K562 (cell line): ENCODE measurements around the gene ITGB5. TPM values are rescaled to one million over a fixed set of nuclear protein-coding genes. Genes with fewer than 3 reads are reported as not detected.
A peak's percentile ranks its signal among the peaks of the same experiment; 100 is the strongest.
"Not testable (repeated sequence)": the region's sequence is repeated elsewhere in the genome, so short reads cannot be mapped to it uniquely, and the experiment has no call there.

Experiments used
- ATAC-seq: fragments of 200-7000 bp; cut with Tn5 transposase; 3 replicates; pipeline ENCODE4 v1.9.1; 2020; ENCODE audit warnings: moderate library complexity
- BruUV-seq: library from RNA; stranded (reverse); fragments of 400-500 nt; replicated peaks from 2 replicates; lab custom pipeline; 2021; lab: Mats Ljungman, UMichigan
- CTCF ChIA-PET: fragments of 300-600 bp; formaldehyde crosslinking; extraction: SDS; loops from one replicate; lab custom pipeline; 2021; ENCODE audit warnings: low intra/inter-chr PET ratio; lab: Yijun Ruan, JAX
- POLR2A ChIA-PET: fragments of 300-600, 350-650 bp; sonication (Branson Sonifier 250); formaldehyde crosslinking; extraction: SDS; loops from one replicate; lab custom pipeline; 2021; ENCODE audit warnings: antibody characterized with exemption, inconsistent platforms; lab: Yijun Ruan, JAX
- DNase-seq, 4 experiments: peaks; one replicate each; pipeline versions ENCODE4 v3.0.0 to v3.0.0-alpha.2; 2011 to 2018; ENCODE audit warnings: low spot score in 3 of 4, mixed read lengths in 3 of 4; ENCODE audit errors: extremely low read depth in 1 of 4
- FAIRE-seq: peaks from 2 replicates; lab custom pipeline; 2011; peaks lifted over from hg19 to GRCh38; lab: Jason Lieb, UNC
- H2AFZ ChIP-seq: 2 replicates; pipeline ENCODE4 v1.6.0; 2011; ENCODE audit warnings: low read depth, low read length, control low read depth, inconsistent platforms
- H3K27ac ChIP-seq: fragments of 200-600 bp; 3 replicates; pipeline ENCODE4 v1.8.0; 2011; ENCODE audit warnings: low read depth, mild to moderate bottlenecking, control low read depth, inconsistent platforms, low read length, moderate library complexity, mixed read lengths; ENCODE audit errors: extremely low read depth
- H3K27me3 ChIP-seq, 2 experiments: fragments of 300-600 bp in 1 of 2; 2 replicates in 1 of 2; 3 replicates in 1 of 2; pipeline versions ENCODE4 v1.6.0 to v1.8.0; 2011; ENCODE audit warnings: inconsistent platforms in 2 of 2, low read length in 2 of 2, mild to moderate bottlenecking in 1 of 2, mixed read lengths in 1 of 2, moderate library complexity in 1 of 2; ENCODE audit not compliant: control insufficient read depth in 2 of 2, insufficient read depth in 2 of 2
- H3K36me3 ChIP-seq: fragments of 300-600 bp; 3 replicates; pipeline ENCODE4 v1.8.0; 2011; ENCODE audit warnings: mild to moderate bottlenecking, low read length, inconsistent platforms; ENCODE audit not compliant: control insufficient read depth, insufficient read depth
- H3K4me1 ChIP-seq, 2 experiments: fragments of 200-600 bp in 1 of 2; replicated peaks in 1 of 2; 2 replicates in 1 of 2; 3 replicates in 1 of 2; pipeline versions ENCODE4 v1.5.1 to v1.8.0; 2011; ENCODE audit warnings: inconsistent platforms in 2 of 2, low read length in 2 of 2, mild to moderate bottlenecking in 1 of 2, mixed read lengths in 1 of 2, moderate library complexity in 1 of 2; ENCODE audit not compliant: control insufficient read depth in 2 of 2, insufficient read depth in 2 of 2
- H3K4me2 ChIP-seq: 2 replicates; pipeline ENCODE4 v1.6.1; 2011; ENCODE audit warnings: low read length, control low read depth, inconsistent platforms, mixed read lengths; ENCODE audit not compliant: insufficient read depth
- H3K4me3 ChIP-seq: fragments of 200-600 bp; sonication (generic), shearing (Covaris generic); 2 replicates; pipeline ENCODE4 v1.5.1; 2016; ENCODE audit warnings: control low read depth, inconsistent platforms
- H3K79me2 ChIP-seq: fragments of 200-600 bp; 3 replicates; pipeline ENCODE4 v1.8.0; 2011; ENCODE audit warnings: low read length, inconsistent platforms; ENCODE audit not compliant: control insufficient read depth, insufficient read depth
- H3K9ac ChIP-seq, 2 experiments: 2 replicates each; pipeline versions ENCODE4 v1.6.0 to v1.6.1; 2011; ENCODE audit warnings: low read depth in 2 of 2, low read length in 2 of 2, control low read depth in 1 of 2, inconsistent platforms in 1 of 2, mild to moderate bottlenecking in 1 of 2, mixed read lengths in 1 of 2; ENCODE audit not compliant: insufficient read depth in 1 of 2
- H3K9me1 ChIP-seq: one replicate; pipeline ENCODE4 v1.6.0; 2011; ENCODE audit warnings: inconsistent platforms, mild to moderate bottlenecking, low read length, moderate library complexity; ENCODE audit not compliant: control insufficient read depth, insufficient read depth
- H3K9me3 ChIP-seq: replicated peaks from 2 replicates; pipeline ENCODE4 v1.5.1; 2011; ENCODE audit warnings: low read depth, low read length, inconsistent platforms; ENCODE audit not compliant: control insufficient read depth, insufficient read depth
- H4K20me1 ChIP-seq: replicated peaks from 2 replicates; pipeline ENCODE4 v1.6.1; 2011; ENCODE audit warnings: low read length, inconsistent platforms, mixed read lengths; ENCODE audit not compliant: control insufficient read depth, insufficient read depth
- HNRNPUL1 ChIP-seq: fragments of 200-400 bp; formaldehyde crosslinking; IDR thresholded peaks from 2 replicates; pipeline ENCODE4 v1.6.1; 2017; ENCODE audit warnings: low read length
- MCM7 ChIP-seq, 2 experiments: fragments of 450-650 bp; IDR thresholded peaks; 2 replicates each; pipeline ENCODE4 v1.6.1; 2016 to 2018
- MEF2A ChIP-seq: IDR thresholded peaks from 2 replicates; pipeline ENCODE4 v1.6.1; 2011; ENCODE audit warnings: low read depth, mild to moderate bottlenecking, low read length, moderate library complexity; ENCODE audit not compliant: control insufficient read depth
- MEF2D ChIP-seq: conservative IDR thresholded peaks from 2 replicates; pipeline ENCODE4 v1.6.1; 2016; ENCODE audit warnings: low read depth, missing genetic modification characterization, missing compliant biosample characterization
- RFX1 ChIP-seq: fragments of 450-650 bp; IDR thresholded peaks from 2 replicates; pipeline ENCODE4 v1.6.1; 2016; ENCODE audit warnings: mild to moderate bottlenecking, moderate library complexity
- SIX5 ChIP-seq, 2 experiments: IDR thresholded peaks; 2 replicates each; pipeline ENCODE4 v1.6.1; 2011; ENCODE audit warnings: low read length in 2 of 2, borderline replicate concordance in 1 of 2, low read depth in 1 of 2, mild to moderate bottlenecking in 1 of 2, moderate library complexity in 1 of 2; ENCODE audit not compliant: insufficient read depth in 1 of 2
- SP2 ChIP-seq: IDR thresholded peaks from 2 replicates; pipeline ENCODE4 v1.6.1; 2011; ENCODE audit warnings: mild to moderate bottlenecking, low read depth, low read length, moderate library complexity; ENCODE audit not compliant: poor library complexity, severe bottlenecking; ENCODE audit errors: extremely low read depth
- WGBS: fragments of 100-300 bp; shearing (Covaris generic); methylation state at CpG from one replicate; pipeline ENCODE4 v1.1.6; 2016; ENCODE audit warnings: low coverage, mixed read lengths; ENCODE audit not compliant: insufficient coverage; ENCODE audit errors: missing lambda C conversion rate; 5-methylcytosine and 5-hydroxymethylcytosine counted together
- in situ Hi-C: fragments of 300-500 bp; cut with MboI; formaldehyde crosslinking; loops from 4 replicates; pipeline ENCODE4 v1.15.0; 2018; ENCODE audit warnings: inconsistent platforms, mixed read lengths
- intact Hi-C: fragments of 100-400 bp; cut with micrococcal nuclease; formaldehyde crosslinking; loops from 2 replicates; pipeline ENCODE4 v1.14.2; 2022
- polyA plus RNA-seq, 8 experiments: library from polyadenylated mRNA; depleted of rRNA in 4 of 8; stranded (reverse) in 5 of 8; unstranded in 3 of 8; fragments of >200 nt; fragmentation: Nextera tagmentation in 2 of 8; fragmentation: Illumina TruSeq in 1 of 8; extraction: Ambion mirVana in 2 of 8; extraction: Trizol in 1 of 8; gene quantifications; 2 replicates each; pipeline versions ENCODE4 v1.2.1 to v1.2.3, GENCODE V29; 2011 to 2014; ENCODE audit warnings: inconsistent platforms in 1 of 8, missing spikeins in 1 of 8
- total RNA-seq, 7 experiments: library from RNA; depleted of rRNA in 6 of 7; stranded (reverse); fragments of >200 nt in 6 of 7; fragmentation: Illumina TruSeq in 2 of 7; extraction: Trizol in 2 of 7; gene quantifications; 2 replicates each; pipeline versions ENCODE4 v1.2.1 to v1.2.3, GENCODE V29; 2011 to 2021; ENCODE audit warnings: low replicate concordance in 1 of 7
- TF ChIP-seq, protein P1 (sequence below): sonication (generic); IDR thresholded peaks from 2 replicates; pipeline ENCODE4 v1.6.1; 2016
- TF ChIP-seq, protein P2 (sequence below): fragments of 200-800 bp; sonication (Bioruptor generic); IDR thresholded peaks from 2 replicates; pipeline ENCODE4 v1.6.1; 2017; ENCODE audit warnings: missing genetic modification characterization, missing compliant biosample characterization
- TF ChIP-seq, protein P3 (sequence below): fragments of 250-450 bp; sonication (Bioruptor Pico); IDR thresholded peaks from 2 replicates; pipeline ENCODE4 v1.8.0; 2022; ENCODE audit warnings: inconsistent platforms, mild to moderate bottlenecking, moderate library complexity, borderline replicate concordance

Gene ITGB5
- total and polyA plus RNA-seq, 9 of the 15 experiments (the other 6 are each of a cell fraction or from before 2014, with no cell fraction given): 1.7 to 46.8 (median 9.9) TPM

DNA sequence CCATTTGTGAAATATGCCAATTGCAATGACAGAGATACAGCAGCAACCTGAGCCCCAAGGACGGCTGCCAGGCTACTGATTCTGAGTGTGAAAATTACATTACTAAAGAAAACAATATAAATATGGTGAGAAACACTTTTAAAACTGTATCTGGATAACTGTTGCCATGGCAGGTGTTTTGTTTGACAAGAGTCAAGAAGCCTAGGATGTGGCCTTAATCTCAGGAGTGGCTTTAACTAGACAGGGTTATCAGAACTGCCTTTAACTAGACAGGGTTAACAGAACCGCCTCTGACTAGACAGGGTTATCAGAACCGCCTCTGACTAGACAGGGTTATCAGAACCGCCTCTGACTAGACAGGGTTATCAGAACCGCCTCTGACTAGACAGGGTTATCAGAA, 98.1 kb downstream of the ITGB5 start:
- H3K9me3 ChIP-seq, FAIRE-seq, H3K4me1 ChIP-seq, H2AFZ ChIP-seq, H3K79me2 ChIP-seq, H3K9ac ChIP-seq, H3K27me3 ChIP-seq, POLR2A ChIA-PET, H4K20me1 ChIP-seq, H3K36me3 ChIP-seq, BruUV-seq, in situ Hi-C loops, H3K4me2 ChIP-seq, H3K4me3 ChIP-seq, H3K9me1 ChIP-seq, intact Hi-C loops, H3K27ac ChIP-seq, ATAC-seq, DNase-seq, CTCF ChIA-PET: not testable (repeated sequence)
- 0 out of 2 replicates have a peak, but pooled peaks have one; percentile 18 for TF ChIP-seq RFX1
- TF ChIP-seq, protein P1, sequence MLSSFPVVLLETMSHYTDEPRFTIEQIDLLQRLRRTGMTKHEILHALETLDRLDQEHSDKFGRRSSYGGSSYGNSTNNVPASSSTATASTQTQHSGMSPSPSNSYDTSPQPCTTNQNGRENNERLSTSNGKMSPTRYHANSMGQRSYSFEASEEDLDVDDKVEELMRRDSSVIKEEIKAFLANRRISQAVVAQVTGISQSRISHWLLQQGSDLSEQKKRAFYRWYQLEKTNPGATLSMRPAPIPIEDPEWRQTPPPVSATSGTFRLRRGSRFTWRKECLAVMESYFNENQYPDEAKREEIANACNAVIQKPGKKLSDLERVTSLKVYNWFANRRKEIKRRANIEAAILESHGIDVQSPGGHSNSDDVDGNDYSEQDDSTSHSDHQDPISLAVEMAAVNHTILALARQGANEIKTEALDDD: peak; percentile 71
- WGBS: 63% methylated on average over 1 of the region's 5 CpGs

DNA sequence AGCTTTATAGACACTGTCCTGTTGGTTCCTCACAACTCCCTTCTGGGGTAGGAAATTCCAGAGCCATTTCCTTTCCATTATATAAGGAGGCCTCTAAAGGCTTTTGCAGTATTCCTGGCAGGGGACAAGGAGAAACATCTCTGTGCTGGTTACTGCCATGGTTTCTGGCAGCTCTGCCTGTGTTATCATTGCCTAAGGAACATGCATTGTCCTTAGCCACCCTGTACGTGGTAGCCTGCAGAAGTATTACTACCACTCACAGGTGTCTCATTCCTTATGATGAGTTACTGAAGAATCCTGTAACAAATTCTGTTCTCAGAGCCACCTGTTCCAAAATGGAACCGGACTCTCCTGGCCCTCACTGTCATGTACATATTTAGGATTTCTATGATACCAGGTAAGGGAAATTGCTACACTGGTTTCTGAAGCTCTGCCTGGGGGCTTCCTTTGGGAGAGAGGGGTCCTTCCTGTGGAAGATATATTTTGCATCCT, 98.9 kb downstream of the ITGB5 start:
- H3K4me2 ChIP-seq: no peak overlapping the region
- FAIRE-seq: no peak
- no peak for DNase-seq
- H2AFZ ChIP-seq: no peak overlapping the region
- no peak overlapping the region for H3K27ac ChIP-seq
- H3K9me1 ChIP-seq: no peaks in the 10 kb centered on the region
- no peak for ATAC-seq
- ChIA-PET CTCF (interaction anchor here (2.3 kb wide), 1 partner anchor 113 kb away, joined by 21 read pairs; no protein-coding TSS in a partner anchor), POLR2A (interaction anchor here (0.9 to 1.1 kb wide), 2 partner anchors 11 to 33 kb away, joined by 3 read pairs; no protein-coding TSS in a partner anchor)
- BruUV-seq: no TSS peak
- in situ Hi-C loops (no loop called here), intact Hi-C loops (no loop called here)
- H3K79me2 ChIP-seq: no peaks in the 10 kb centered on the region
- no peaks in the 10 kb centered on the region; a peak in 1 of 5 replicates for H3K4me1 ChIP-seq
- WGBS: 38% methylated on average over 2 of the region's 2 CpGs
- no peaks in the 10 kb centered on the region for H3K36me3 ChIP-seq
- H3K9me3 ChIP-seq: no peaks in the 10 kb centered on the region
- H3K9ac ChIP-seq: no peak overlapping the region
- H3K4me3 ChIP-seq: no peak overlapping the region
- H3K27me3 ChIP-seq: no peaks in the 10 kb centered on the region
- no peaks in the 10 kb centered on the region for H4K20me1 ChIP-seq
- TF ChIP-seq MEF2D (no peak), HNRNPUL1 (no peak), MCM7 (IDR thresholded peaks at IDR 0.05) (no peak), SP2 (no peak), SIX5 (IDR thresholded peaks at IDR 0.05; ENCODE audit: borderline replicate concordance in 1 of 2, insufficient read depth in 1 of 2, low read depth in 1 of 2, low read length in 2 of 2) (no peak), MEF2A (no peak)
- TF ChIP-seq, protein P2, sequence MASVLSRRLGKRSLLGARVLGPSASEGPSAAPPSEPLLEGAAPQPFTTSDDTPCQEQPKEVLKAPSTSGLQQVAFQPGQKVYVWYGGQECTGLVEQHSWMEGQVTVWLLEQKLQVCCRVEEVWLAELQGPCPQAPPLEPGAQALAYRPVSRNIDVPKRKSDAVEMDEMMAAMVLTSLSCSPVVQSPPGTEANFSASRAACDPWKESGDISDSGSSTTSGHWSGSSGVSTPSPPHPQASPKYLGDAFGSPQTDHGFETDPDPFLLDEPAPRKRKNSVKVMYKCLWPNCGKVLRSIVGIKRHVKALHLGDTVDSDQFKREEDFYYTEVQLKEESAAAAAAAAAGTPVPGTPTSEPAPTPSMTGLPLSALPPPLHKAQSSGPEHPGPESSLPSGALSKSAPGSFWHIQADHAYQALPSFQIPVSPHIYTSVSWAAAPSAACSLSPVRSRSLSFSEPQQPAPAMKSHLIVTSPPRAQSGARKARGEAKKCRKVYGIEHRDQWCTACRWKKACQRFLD: no peak
- TF ChIP-seq, protein P3, sequence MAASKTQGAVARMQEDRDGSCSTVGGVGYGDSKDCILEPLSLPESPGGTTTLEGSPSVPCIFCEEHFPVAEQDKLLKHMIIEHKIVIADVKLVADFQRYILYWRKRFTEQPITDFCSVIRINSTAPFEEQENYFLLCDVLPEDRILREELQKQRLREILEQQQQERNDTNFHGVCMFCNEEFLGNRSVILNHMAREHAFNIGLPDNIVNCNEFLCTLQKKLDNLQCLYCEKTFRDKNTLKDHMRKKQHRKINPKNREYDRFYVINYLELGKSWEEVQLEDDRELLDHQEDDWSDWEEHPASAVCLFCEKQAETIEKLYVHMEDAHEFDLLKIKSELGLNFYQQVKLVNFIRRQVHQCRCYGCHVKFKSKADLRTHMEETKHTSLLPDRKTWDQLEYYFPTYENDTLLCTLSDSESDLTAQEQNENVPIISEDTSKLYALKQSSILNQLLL: no peak
